HG03280 (cell line): Measurements from ENCODE around the gene ASB5.
"Not testable (repeated sequence)": the region's sequence is repeated elsewhere in the genome, so short reads cannot be mapped to it uniquely, and the experiment has no call there.

Experiments
- ATAC-seq: cut with Tn5 transposase; IDR thresholded peaks from one replicate; pipeline ENCODE4 v1.9.1; 2021; ENCODE audit warnings: mild to moderate bottlenecking, moderate library complexity; ENCODE audit not compliant: unreplicated experiment

Gene ASB5, protein sequence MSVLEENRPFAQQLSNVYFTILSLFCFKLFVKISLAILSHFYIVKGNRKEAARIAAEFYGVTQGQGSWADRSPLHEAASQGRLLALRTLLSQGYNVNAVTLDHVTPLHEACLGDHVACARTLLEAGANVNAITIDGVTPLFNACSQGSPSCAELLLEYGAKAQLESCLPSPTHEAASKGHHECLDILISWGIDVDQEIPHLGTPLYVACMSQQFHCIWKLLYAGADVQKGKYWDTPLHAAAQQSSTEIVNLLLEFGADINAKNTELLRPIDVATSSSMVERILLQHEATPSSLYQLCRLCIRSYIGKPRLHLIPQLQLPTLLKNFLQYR

DNA sequence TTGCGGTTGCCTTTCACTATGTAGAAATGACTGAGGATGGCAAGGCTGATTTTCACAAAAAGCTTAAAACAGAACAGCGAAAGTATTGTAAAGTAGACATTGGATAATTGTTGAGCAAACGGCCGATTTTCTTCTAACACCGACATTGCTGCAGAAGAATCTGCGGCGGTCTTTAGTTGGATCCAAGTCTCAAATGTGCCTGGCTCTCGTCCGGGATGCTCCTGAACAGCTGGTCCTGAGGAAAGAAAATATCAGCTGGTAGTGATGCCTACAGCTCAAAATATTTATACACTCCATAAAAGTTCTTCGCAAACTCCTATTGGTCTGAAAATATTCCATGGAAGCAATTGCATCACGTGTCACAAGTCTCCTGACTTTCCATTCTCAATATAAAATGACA is at the start of gene ASB5:
Gene ASB5, minus strand, starts transcription at position 260 of the 400 bp plus-strand sequence. Its CDS starts 114 bp downstream, at position 146.
- ATAC-seq, result no peak

- no peak for ATAC-seq
Observed at GRCh38 chr4:176313596-176314336, 44.7 kb upstream of the ASB5 start.

- peak; percentile 26 for ATAC-seq
Observed at GRCh38 chr4:176309772-176310171, 40.8 kb upstream of the ASB5 start.

- ATAC-seq, result peak; percentile 99
Observed at GRCh38 chr4:176309046-176309445, 40.0 kb upstream of the ASB5 start.

- peak; percentile 58 for ATAC-seq
Observed at GRCh38 chr4:176308441-176308840, 39.4 kb upstream of the ASB5 start.

GRCh38 chr4:176307666-176307930 is 38.6 kb upstream of the ASB5 start:
- ATAC-seq, result no peak

DNA sequence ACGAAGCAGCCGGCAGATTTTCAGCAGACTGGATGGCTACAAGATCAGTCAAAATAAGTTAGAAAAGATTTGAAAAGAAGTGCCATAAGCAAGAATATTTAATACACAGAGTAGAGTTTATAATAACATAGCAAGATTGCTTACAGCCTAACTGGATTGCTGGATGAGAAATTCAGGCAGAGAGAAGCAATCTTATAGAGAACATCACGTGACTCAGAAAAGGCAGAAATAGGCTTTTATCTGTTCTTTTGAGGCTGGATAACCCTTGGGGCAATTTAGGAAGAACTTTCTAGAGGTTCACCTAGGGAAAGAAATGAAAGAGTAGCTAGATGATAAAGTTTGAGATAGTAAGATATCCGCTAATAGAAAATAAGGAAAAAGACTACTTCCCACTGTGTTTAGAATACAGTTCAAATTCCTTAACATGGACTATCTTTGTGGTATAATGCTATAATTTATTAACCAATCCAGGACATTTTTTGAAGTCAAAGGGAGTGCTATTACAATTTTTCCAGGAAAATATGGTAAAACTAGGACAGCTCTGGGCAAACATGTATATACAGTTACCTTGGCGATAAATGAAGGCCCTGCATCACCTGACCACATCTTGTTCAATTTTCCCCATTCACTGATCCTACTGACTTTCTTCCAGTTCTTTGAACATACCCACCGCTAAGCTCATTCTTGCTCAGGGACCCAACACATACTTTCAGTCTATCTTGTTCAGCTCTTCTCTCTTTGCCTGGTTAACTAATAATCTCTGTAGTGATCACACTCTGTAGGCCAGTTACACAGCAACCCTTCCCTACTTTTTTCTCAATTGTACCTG is 38.0 kb upstream of the ASB5 start:
- no peak for ATAC-seq

GRCh38 chr4:176303938-176304337 is 34.9 kb upstream of the ASB5 start:
- ATAC-seq, result no peak

DNA sequence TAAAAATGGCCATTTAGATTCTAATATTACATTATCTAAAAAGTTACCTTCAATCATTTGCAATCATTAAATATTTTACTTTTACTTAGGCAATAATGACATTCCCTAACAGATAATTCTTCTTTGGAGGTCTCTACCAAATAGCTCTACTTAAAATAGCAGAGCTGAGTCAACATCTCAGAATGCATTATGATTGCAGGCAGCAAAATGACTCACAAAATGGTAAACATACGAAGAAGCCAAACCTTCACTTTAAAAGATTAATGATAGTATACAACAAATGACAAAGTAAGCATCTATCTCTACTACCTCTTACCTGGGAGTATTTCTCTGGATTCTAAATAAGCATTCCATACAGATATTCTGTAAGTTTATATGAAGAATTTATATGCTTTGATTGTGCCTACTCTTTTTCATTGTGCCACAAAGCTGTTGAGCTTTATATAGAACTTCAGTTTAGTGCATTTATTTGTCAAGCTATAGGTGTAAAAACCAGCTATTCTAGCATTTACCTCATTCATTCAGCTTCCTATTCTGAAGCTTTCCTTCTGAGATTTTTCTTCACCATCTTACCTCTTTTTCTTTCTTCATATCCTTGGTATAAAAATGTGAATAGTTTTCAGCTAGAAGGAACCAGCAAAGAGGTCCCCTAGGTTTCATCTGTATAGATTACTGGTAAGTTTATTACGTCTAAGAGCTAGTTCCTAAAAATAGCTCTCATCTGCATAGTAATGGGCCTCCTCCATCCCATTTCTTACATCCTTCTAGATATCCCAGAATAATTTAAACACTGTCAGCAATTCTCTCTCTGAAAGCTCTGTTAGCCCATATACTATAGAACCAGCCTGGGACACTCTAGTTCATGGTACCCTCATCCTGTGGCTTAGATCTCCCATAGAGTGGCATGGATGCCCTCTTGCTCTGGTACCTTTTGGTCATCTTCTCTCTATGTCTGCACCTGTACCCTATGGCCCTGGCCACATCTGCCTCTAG is 33.6 kb upstream of the ASB5 start:
- no peak for ATAC-seq

DNA sequence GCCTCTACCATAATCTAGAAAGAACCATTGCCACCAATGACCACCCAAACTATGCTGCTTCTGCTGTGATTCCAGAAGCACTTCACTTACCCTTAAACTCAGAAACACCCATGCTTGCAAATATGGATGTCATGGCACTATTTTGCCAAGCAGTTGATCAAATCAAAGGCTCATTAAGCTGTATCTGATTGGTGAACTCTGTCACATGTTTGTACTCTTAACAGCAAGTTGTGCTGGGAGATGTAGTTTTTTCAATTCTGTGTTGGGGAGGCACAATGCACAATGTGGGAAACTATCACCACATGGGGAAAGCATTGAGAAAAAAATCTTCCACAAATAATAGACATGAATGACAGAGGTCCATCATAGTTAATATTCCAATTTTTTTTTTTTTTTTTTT is 31.5 kb upstream of the ASB5 start:
- ATAC-seq, result no peak

- ATAC-seq, result no peak
Observed at GRCh38 chr4:176300036-176300435, 31.0 kb upstream of the ASB5 start.

DNA sequence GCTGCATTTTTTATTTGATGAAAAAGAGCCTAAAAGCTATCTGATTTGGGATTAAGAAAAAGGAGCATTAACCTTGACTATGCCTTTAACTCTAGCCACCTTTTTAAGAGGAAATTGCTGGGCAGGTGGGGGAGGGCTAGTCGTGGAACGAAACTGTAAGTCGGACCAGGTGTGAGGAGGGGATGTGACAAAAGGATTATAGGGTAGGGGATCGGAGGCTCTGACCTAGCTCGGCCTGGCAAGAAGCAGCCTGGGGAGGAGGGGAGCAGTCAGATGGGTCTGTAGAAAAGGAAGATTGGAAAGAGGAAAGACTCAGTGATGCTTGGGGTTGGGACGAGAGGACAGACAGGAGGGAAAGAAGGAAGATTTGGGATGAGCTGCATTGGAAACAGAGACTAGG is 29.6 kb upstream of the ASB5 start:
- ATAC-seq, result no peak

DNA sequence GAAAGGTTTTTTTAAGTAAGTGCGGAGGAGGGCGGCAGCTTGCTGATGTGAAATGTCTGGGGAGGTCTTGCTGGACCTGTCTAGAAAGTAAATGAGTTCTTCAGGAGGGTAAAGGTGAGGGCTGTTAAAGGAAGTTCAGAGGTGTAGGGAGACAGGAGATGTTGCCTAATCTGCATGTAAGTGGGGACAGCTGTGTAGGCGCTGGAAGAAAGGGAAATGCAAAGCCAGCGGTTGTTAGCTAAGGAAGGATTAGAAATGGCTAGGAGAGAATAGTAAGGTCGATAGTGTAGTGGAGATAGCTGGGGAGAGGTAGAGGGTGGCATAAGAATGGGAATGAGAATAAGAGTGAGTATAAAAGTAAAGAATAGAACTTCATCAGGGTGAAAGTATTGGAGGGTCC is 26.9 kb upstream of the ASB5 start:
- not testable (repeated sequence) for ATAC-seq

- ATAC-seq, result no peak
Observed at GRCh38 chr4:176293660-176294059, 24.6 kb upstream of the ASB5 start.

- ATAC-seq, result no peak
Observed at GRCh38 chr4:176292920-176293319, 23.9 kb upstream of the ASB5 start.

DNA sequence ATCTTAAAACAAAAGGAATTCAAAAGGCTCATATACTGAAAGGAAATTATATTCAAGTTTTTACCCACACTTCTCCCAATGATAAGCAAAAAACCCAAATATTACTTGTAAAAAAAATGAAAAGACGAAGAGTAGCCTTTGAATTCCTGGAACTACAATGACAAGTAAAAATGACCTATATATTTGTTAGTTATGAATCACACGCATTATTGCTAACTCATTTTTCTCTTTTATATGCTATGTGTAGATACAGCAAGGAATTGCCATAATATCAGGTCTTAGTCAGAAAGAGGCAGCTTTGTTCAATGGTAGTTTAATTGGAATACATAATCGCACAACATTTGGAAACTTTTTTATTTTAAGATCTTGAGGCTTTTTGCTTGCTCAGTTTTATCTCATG is 22.7 kb upstream of the ASB5 start:
- ATAC-seq, result no peak

- no peak for ATAC-seq
Observed at GRCh38 chr4:176290520-176290919, 21.5 kb upstream of the ASB5 start.

- no peak for ATAC-seq
Observed at GRCh38 chr4:176289561-176289960, 20.5 kb upstream of the ASB5 start.

DNA sequence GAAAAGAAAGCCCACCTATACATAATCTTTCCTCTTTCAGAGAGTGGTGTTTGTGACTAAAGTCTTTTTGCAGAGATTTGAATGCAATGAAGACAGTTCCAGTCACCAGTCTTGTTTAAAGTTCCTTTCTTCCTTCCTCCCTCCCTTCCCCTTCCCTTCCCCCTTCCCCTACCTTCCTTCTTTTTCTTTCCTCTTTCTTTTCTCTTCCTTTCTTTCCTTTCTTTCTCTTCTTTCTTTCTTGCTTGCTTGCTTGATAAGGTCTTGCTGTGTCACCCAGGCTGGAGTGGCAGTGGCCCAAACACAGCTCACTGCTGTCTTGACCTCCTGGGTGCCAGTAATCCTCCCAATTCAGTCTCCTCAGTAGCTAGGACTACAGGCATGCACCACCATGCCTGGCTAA is 19.0 kb upstream of the ASB5 start:
- ATAC-seq, result no peak

DNA sequence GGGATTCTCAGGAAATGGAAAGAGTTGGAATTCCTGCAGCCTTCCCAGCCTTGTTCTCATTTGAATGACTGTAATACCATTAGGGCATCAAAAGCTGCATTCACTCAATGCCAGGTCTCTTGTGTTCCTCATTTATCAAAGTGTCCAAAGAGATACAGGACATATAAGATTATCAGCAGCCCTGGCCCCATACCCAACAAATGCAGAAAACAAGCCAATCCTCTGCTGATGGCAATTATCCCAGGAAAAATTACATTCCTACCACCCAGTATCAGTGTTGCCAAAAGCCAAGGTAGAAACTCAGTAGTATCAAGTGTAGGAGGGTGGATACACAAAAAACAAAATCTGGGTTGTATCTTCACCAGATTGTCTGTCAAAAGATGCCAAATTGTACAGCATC is 18.5 kb upstream of the ASB5 start:
- no peak for ATAC-seq

- ATAC-seq, result no peak
Observed at GRCh38 chr4:176286728-176287127, 17.7 kb upstream of the ASB5 start.
